Esophagus (tissue), 2 donors: Measurements from ENCODE around the gene STOX2. TPM values are rescaled to one million over a fixed set of nuclear protein-coding genes. Genes with fewer than 3 reads are reported as not detected.
A peak's percentile ranks its signal among the peaks of the same experiment; 100 is the strongest.

Experiments used
- H3K27ac ChIP-seq, 2 donors: one replicate each; pipeline ENCODE4 v1.5.1; 2013; ENCODE audit warnings: low read depth in 2 of 2, mild to moderate bottlenecking in 2 of 2, inconsistent platforms in 1 of 2, low read length in 1 of 2, moderate library complexity in 1 of 2
- H3K27me3 ChIP-seq, 2 donors: one replicate each; pipeline ENCODE4 v1.6.1; 2013; ENCODE audit warnings: low read length in 2 of 2, control low read depth in 1 of 2, mild to moderate bottlenecking in 1 of 2; ENCODE audit not compliant: insufficient read depth in 2 of 2, control insufficient read depth in 1 of 2
- H3K36me3 ChIP-seq, 2 donors: one replicate each; pipeline ENCODE4 v1.6.1; 2013; ENCODE audit warnings: low read length in 1 of 2; ENCODE audit not compliant: control insufficient read depth in 2 of 2, insufficient read depth in 2 of 2
- H3K4me1 ChIP-seq, 2 donors: one replicate each; pipeline ENCODE4 v1.6.1; 2013; ENCODE audit warnings: low read length in 1 of 2; ENCODE audit not compliant: control insufficient read depth in 2 of 2, insufficient read depth in 2 of 2
- H3K4me3 ChIP-seq, 2 donors: one replicate each; pipeline ENCODE4 v1.5.1; 2013; ENCODE audit warnings: low read length in 2 of 2, mild to moderate bottlenecking in 2 of 2, low read depth in 1 of 2, moderate library complexity in 1 of 2
- H3K9me3 ChIP-seq, 2 donors: one replicate each; pipeline ENCODE4 v1.6.1; 2013; ENCODE audit warnings: mild to moderate bottlenecking in 2 of 2, low read depth in 1 of 2, low read length in 1 of 2, moderate library complexity in 1 of 2; ENCODE audit not compliant: control insufficient read depth in 2 of 2, insufficient read depth in 1 of 2
- WGBS, 2 donors: extraction: QIAGEN DNeasy Blood & Tissue Kit; methylation state at CpG; one replicate each; pipeline ENCODE4 v1.1.7; 2013; 5-methylcytosine and 5-hydroxymethylcytosine counted together
- polyA plus RNA-seq, 2 donors: library from polyadenylated mRNA; stranded (reverse); fragments of 200-250 nt; gene quantifications; one replicate each; pipeline ENCODE4 v1.2.3, GENCODE V29; 2013
- donor health status: healthy with polysubstance abuse.
- donor health status: Bipolar disorder and iron deficiency.

The STOX2 gene
- polyA plus RNA-seq, 2 donors = 2.6 to 3.3 TPM

DNA sequence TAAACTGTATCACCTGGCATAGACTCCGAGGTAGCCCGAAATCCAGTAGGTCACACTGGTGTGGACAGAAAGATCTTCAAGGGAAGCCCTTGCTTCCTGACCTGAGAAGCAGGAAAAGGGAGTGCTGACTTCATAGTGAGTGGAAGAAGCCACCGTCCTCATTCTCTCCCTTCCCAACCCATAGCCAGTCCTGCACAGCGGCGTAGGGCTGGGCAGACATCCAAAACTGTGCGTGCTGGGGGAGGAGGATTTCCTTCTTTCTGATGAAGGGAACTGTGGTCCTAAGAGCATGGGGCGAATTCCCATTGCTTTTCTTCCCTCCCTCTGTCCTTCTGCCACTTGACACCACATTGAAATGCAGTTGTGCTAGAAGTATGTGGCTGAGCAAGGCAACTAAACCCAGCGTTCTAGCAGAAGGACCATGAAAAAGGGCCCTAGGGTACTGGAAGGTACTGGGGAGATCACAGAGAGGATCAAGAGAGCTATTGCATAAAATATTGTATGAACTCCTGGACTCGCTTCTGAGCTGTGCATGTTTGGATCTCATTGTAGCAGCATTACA lies 66.9 kb downstream of the STOX2 start:
- WGBS, 2 donors = 63 to 75% methylated on average over 9 of the region's 9 CpGs

DNA sequence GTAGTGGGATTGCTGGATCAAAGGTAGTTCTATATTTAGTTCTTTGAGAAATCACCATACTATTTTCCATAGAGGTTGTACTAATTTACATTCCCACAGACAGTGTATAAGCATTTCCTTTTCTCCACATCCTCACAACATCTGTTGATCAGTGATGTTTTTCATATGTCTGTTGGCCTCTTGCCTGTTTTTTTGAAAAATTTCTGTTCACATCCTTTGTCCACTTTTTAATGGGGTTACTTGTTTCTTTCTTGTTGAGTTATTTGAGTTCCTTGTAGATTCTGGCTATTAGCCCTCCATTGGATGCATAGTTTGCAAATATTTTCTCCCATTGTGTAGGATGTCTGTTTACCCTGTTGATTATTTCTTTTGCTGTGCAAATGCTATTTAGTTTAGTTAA lies 72.6 kb downstream of the STOX2 start:
- Histone ChIP-seq H3K36me3 (no peaks in the 10 kb centered on the region), H3K27me3 (no peaks in the 10 kb centered on the region), H3K27ac (no peak overlapping the region), H3K4me3 (no peak overlapping the region), H3K9me3 (no peaks in the 10 kb centered on the region), H3K4me1 (no peaks in the 10 kb centered on the region)

More for the DNA sequence above, 66.9 kb downstream of the STOX2 start:
- Histone ChIP-seq H3K36me3 (no peaks in the 10 kb centered on the region), H3K27ac (no peak overlapping the region), H3K9me3 (no peaks in the 10 kb centered on the region), H3K27me3 (no peaks in the 10 kb centered on the region), H3K4me3 (no peak overlapping the region), H3K4me1 (peaks cover 0 to 4% of the 10 kb centered on the region in 2 donors)

DNA sequence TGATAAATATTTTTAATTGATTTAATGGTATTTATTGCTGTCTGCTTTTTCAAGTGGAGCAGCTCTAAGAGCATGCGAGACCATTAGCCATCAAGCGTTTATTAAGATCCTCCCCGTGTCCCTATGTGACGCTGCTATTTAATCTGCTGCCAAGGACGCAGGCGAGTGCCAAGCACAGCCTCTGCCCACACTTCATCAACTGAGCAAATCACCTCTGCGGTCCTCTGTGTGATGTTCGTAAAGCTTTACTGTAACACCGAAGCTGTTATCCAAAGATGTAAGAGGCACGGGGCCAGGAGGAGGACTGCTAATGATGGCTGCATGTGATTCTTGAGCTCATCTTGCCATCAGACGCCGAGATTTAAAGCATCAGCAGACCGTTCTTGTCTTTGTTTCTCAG lies 79.5 kb downstream of the STOX2 start:
- WGBS, 2 donors = 86 to 92% methylated on average over 13 of the region's 13 CpGs
- Histone ChIP-seq H3K4me1 (peaks cover 11 to 12% of the 10 kb centered on the region in 2 donors), H3K9me3 (no peaks in the 10 kb centered on the region), H3K27ac (no peak overlapping the region), H3K4me3 (no peak overlapping the region), H3K27me3 (no peaks in the 10 kb centered on the region), H3K36me3 (no peaks in the 10 kb centered on the region)

DNA sequence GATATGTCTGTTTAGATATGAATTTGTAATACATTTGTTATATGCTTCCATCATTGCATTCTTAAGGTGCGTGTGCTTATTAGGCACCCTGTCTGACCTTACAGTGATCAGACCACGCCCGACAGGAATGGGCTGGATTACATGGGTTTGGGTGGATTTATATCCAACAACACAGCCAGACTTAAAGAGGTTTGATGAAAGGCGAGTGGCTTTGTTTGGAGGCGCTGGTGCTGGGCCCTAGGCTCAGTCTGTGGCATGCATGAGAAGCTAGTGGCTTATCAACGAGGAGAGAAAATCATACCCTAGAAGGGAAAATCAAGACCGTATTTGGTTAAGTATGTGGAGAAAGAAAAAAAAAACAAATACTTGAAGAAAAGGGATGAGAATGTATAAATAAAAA lies 80.7 kb downstream of the STOX2 start:
- H3K27ac ChIP-seq = peak overlapping the region in 1 of 2 donors; percentile 16
- 74 to 79% methylated on average over 7 of the region's 7 CpGs for WGBS, 2 donors
- no peak overlapping the region for H3K4me3 ChIP-seq
- no peaks in the 10 kb centered on the region for H3K36me3 ChIP-seq
- H3K27me3 ChIP-seq = no peaks in the 10 kb centered on the region
- H3K4me1 ChIP-seq = peaks cover 11 to 12% of the 10 kb centered on the region in 2 donors
- H3K9me3 ChIP-seq = no peaks in the 10 kb centered on the region

DNA sequence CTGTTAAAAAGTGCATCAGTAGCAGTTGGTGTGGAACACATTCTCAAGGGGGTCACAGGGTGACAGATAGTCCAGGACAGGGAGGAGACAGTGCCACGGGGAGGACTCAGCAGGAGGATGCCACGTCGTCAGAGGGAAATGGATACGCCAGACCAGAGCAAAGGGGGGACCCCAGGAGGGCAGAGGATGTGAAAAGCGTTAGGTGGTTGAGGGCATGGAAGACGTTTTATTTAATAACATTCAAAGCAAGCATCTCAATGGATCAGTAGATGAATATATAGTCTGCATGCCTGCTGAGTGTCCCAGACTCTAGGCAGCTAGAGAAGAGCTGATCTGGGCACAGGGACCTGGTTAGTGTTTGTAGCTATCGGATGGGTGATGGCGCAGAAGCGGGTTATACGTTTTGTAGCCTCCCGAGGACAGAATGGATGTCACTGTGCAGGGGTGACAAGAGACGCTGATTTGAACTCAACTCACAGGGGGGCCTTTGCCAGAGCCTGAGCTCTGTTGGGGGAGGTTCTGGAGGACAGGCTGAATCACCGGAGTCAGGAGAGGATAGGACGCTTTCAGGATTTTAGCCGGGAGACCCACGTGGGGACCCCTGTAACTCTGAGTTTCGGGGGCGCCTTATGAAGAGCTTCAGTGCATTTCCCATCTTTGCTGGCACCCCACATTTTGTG lies 81.3 kb downstream of the STOX2 start:
- Histone ChIP-seq H3K27ac (peak overlapping the region; percentile 89 to 93), H3K36me3 (no peaks in the 10 kb centered on the region), H3K27me3 (no peaks in the 10 kb centered on the region), H3K4me3 (no peak overlapping the region), H3K9me3 (no peaks in the 10 kb centered on the region), H3K4me1 (peaks cover 11 to 12% of the 10 kb centered on the region in 2 donors)
- WGBS, 2 donors = 89 to 91% methylated on average over 18 of the region's 18 CpGs

DNA sequence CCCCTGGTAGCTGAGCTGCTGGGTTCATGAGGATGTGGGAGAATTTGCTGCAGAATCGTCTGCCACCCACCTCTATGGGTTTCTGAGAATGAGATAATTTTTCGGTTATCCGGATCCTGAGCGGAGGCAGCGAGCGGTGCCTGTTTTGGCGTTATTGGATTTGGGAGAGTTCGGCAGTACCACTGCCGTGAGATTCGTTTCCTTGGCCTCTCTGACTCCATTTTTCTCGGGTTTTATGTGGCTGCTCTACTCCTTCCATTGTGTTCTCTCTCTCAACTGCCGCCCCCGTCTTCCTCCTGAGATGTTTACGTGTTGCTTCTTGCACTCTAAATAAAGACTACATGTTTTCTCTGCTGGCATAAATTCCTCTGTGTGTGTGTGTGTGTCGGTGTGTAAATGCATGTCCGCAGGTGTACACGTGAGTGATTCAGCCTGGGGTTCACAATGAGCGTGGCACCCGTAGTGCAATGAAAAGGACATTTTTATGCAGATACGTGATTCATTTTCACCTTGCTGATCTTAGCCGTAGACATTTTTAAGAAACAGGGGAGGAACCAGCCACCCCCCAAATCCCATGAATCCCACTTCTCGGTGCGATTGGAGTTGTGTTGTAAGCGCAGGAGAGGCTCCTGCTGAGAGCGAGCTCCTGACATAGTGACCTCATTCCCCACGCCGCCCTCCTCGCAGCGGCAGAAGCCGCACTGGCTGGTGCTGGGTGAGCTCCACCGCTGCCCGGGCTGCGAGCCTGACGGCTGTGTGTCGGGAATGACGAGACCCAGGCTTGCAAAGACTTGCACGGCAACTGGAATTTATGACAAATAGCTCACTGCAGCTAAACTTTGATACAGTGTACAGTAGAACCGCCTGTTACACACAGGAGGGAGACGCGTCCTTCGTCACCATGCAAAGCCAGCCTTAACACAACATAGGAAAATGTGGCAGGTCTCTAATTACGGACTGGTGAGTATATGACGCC lies 82.2 kb downstream of the STOX2 start:
- 39 to 48% methylated on average over 43 of the region's 43 CpGs for WGBS, 2 donors

DNA sequence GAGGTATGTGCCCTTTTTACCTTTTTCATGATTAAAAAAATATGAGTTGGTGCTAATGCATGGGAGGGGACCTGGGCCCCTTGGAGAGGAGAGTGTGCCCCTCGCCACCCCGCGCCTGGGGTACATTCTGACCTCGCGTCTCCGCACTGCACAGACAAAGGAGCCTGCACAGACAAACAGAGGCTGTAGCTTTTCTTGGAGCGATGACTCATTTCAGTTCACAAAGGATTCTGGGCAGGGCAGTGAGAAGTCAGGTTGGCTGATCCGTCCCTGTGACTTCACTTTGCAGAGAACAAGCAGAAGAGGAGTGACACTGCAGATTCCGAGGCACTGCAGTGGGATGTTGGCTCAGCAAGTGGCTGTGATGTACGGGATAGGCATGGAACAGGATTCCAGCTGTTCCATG lies 82.9 kb downstream of the STOX2 start:
- H3K4me1 ChIP-seq = peaks cover 11 to 12% of the 10 kb centered on the region in 2 donors
- H3K4me3 ChIP-seq = peak overlapping the region in 1 of 2 donors; percentile 47
- H3K36me3 ChIP-seq = no peaks in the 10 kb centered on the region
- H3K9me3 ChIP-seq = no peaks in the 10 kb centered on the region
- no peaks in the 10 kb centered on the region for H3K27me3 ChIP-seq
- H3K27ac ChIP-seq = peak overlapping the region; percentile 89 to 93
- 10 to 25% methylated on average over 10 of the region's 10 CpGs for WGBS, 2 donors

More for the DNA sequence above, 82.2 kb downstream of the STOX2 start:
- Histone ChIP-seq H3K4me3 (peak overlapping the region in 1 of 2 donors; percentile 47), H3K4me1 (peaks cover 11 to 12% of the 10 kb centered on the region in 2 donors), H3K27me3 (no peaks in the 10 kb centered on the region), H3K9me3 (no peaks in the 10 kb centered on the region), H3K36me3 (no peaks in the 10 kb centered on the region), H3K27ac (peak overlapping the region; percentile 89 to 93)

DNA sequence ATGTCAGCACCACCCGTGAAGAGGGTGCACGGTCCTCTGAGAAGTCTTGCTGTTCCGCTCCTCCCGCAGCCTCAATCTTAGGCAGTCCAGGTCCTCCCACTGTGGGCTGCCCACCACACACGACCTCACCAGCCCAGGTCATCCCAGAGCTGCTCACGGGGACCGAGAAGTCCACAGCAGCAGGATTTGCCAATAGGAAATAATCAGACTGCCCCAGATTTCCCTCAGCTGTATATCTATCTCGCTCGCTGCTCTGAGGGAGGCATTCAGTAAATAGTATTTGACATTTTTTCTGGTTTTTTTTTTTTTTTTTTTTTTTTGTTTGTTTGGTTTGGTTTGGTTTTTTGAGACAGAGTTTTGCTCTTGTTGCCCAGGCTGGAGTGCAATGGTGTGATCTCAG lies 83.8 kb downstream of the STOX2 start:
- no peaks in the 10 kb centered on the region for H3K27me3 ChIP-seq
- H3K27ac ChIP-seq = peak overlapping the region; percentile 87 to 89
- peaks cover 11 to 12% of the 10 kb centered on the region in 2 donors for H3K4me1 ChIP-seq
- no peaks in the 10 kb centered on the region for H3K36me3 ChIP-seq
- WGBS, 2 donors = 66% methylated on average over 9 of the region's 9 CpGs
- no peak overlapping the region for H3K4me3 ChIP-seq
- no peaks in the 10 kb centered on the region for H3K9me3 ChIP-seq

DNA sequence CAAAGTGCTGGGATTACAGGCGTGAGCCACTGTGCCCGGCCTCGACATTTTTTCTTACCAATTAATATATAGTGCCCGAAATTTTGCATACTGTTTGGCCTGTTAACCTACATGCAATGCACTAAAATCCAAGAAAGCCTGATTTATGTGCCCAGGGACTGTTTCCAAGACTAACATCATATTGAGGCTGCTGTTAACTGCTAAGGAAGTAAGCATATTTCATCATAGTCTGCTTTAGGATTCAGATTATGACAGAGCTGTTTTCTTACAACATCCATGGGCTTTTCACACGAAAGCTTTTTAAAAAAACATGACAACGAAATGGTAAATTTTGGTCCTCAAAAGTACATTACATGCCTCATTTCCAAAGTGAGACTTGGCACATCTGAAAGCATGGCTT lies 84.4 kb downstream of the STOX2 start:
- H3K4me3 ChIP-seq = no peak overlapping the region
- no peaks in the 10 kb centered on the region for H3K9me3 ChIP-seq
- H3K27me3 ChIP-seq = no peaks in the 10 kb centered on the region
- peaks cover 11 to 12% of the 10 kb centered on the region in 2 donors for H3K4me1 ChIP-seq
- H3K27ac ChIP-seq = no peak overlapping the region
- 55 to 58% methylated on average over 6 of the region's 6 CpGs for WGBS, 2 donors
- H3K36me3 ChIP-seq = no peaks in the 10 kb centered on the region
